Measurements from ENCODE around the gene MTG2. TPM values are rescaled to one million over a fixed set of nuclear protein-coding genes. Genes with fewer than 3 reads are reported as not detected.

Gene MTG2
- total and polyA plus RNA-seq, 4 donors: 13.0 to 28.0 (median 24.4) TPM

DNA sequence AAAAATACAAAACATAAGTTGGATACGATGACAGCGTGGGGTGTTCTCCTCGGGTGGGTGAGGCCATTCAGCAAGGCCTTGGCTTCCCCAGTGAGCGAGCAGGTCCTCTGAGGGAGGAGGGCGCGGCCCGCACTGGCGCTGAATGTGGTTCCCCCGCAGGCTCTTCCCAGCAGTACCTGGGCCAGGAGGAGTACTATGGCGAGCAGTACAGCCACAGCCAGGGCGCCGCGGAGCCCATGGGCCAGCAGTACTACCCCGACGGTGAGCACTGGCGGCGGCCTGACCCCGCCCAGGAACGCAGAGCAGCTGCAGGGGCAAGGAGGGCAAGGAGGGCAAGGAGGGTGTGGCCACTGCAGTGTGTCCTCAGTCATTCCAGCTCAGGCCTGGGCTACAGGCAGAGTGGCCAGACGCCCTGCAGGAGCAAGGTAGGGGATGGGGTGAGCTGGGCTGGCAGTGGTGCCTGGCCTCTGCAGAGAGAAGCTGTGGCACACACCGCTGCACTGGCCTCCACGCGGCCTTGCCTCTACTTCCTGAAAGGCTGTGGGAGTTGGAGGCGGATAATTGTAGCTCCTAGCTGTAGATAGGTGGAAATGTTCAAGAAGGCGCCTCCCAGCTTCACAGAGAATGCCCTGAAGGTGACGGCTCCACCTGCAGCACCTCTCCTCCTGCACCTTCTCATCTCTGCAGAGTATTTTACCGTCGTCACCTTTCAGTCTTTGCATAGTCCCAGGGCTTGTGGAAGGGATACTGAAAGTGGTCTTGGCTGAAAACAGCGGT, 18.7 kb upstream of the MTG2 start:
- no peak overlapping the region for H3K9ac ChIP-seq (ENCODE audit: low read depth in 1 of 2, low read length in 2 of 2)
- H3K27me3 ChIP-seq (ENCODE audit: control insufficient read depth in 4 of 4, insufficient read depth in 4 of 4, low read length in 3 of 4): no peaks in the 10 kb centered on the region
- no peaks in the 10 kb centered on the region for H3K9me3 ChIP-seq (ENCODE audit: control insufficient read depth in 4 of 4, low read length in 3 of 4)
- 95% methylated on average over 29 of the region's 29 CpGs for WGBS
- no peak for DNase-seq (ENCODE audit: low spot score)
- H3K27ac ChIP-seq (ENCODE audit: low read depth in 1 of 2, low read length in 2 of 2): no peak overlapping the region
- H3K4me3 ChIP-seq (ENCODE audit: low read depth in 1 of 3, low read length in 3 of 3): no peak overlapping the region
- H3K36me3 ChIP-seq (ENCODE audit: control insufficient read depth in 4 of 4, insufficient read depth in 3 of 4, low read depth in 1 of 4, low read length in 3 of 4): peaks cover 22 to 67% (median 28%) of the 10 kb centered on the region in 4 donors
- TF ChIP-seq, protein P1, sequence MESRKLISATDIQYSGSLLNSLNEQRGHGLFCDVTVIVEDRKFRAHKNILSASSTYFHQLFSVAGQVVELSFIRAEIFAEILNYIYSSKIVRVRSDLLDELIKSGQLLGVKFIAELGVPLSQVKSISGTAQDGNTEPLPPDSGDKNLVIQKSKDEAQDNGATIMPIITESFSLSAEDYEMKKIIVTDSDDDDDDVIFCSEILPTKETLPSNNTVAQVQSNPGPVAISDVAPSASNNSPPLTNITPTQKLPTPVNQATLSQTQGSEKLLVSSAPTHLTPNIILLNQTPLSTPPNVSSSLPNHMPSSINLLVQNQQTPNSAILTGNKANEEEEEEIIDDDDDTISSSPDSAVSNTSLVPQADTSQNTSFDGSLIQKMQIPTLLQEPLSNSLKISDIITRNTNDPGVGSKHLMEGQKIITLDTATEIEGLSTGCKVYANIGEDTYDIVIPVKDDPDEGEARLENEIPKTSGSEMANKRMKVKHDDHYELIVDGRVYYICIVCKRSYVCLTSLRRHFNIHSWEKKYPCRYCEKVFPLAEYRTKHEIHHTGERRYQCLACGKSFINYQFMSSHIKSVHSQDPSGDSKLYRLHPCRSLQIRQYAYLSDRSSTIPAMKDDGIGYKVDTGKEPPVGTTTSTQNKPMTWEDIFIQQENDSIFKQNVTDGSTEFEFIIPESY (IDR thresholded peaks at IDR 0.05): no peak
- TF ChIP-seq HNF4A (conservative IDR thresholded peaks at IDR 0.05): no peak
- TF ChIP-seq REST (IDR thresholded peaks at IDR 0.05): no peak
- no peak for TF ChIP-seq MAX (IDR thresholded peaks at IDR 0.05)
- no peak for TF ChIP-seq RAD21 (IDR thresholded peaks at IDR 0.05)
- TF ChIP-seq YY1 (IDR thresholded peaks at IDR 0.05): no peak
- TF ChIP-seq GABPA (IDR thresholded peaks at IDR 0.05 in 1 of 2, conservative IDR thresholded peaks at IDR 0.05 in 1 of 2): no peak
- TF ChIP-seq EGR1 (IDR thresholded peaks at IDR 0.05; ENCODE audit: low read depth in 2 of 2): no peak
- no peaks in the 10 kb centered on the region for H3K4me1 ChIP-seq (ENCODE audit: control insufficient read depth in 4 of 4, insufficient read depth in 4 of 4, low read length in 3 of 4)

DNA sequence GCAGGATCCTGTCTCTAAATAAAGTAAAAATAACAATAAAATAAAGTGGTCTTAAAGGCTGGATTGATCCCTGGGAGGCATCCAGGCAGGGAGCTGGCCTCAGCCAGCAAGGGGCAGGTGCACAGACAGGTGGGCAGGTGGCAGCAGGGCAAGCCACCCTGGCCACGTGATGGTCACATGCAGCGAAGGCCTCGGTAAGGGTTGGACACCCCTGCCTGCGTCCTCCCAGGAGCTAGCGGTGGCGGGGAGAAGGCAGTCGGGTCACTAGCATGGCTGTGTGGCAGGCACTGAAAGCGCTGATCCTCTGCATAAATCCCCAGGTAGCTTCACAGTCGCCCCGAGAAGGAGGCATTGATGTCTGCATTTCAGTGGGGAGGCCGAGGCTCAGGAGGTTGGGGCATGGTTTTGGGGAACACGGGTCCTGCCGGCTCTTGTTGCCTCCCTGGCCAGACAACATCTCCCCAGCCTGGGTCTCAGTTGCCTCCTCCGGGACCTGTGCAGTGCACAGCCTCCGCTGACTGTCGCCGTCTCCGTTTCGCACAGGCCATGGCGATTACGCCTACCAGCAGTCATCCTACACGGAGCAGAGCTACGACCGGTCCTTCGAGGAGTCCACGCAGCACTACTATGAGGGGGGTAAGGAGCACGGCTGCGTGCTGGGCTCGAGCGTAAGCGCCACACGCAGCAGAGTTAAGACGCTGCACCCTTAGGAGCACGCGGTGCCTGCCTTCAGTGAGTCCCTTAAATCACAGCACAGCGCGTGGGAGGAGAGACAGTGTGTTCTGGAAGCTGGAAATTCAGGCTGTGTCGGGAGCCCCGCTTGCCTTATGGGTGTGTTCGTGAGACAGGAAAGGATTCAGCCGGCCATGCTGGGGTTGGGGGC, 17.7 kb upstream of the MTG2 start:
- no peak for DNase-seq (ENCODE audit: low spot score)
- 97% methylated on average over 41 of the region's 41 CpGs for WGBS
- TF ChIP-seq YY1 (IDR thresholded peaks at IDR 0.05): no peak
- no peak for TF ChIP-seq FOXA1 (IDR thresholded peaks at IDR 0.05)
- no peak for TF ChIP-seq MAX (IDR thresholded peaks at IDR 0.05)
- no peak for TF ChIP-seq HNF4G (IDR thresholded peaks at IDR 0.05)
- TF ChIP-seq SP1 (IDR thresholded peaks at IDR 0.05): no peak
- no peak for TF ChIP-seq REST (IDR thresholded peaks at IDR 0.05)
- TF ChIP-seq RAD21 (IDR thresholded peaks at IDR 0.05): no peak
- TF ChIP-seq, protein P1 (IDR thresholded peaks at IDR 0.05): no peak

More for the DNA sequence above, 17.7 kb upstream of the MTG2 start:
- Histone ChIP-seq H3K27ac (ENCODE audit: low read depth in 1 of 2, low read length in 2 of 2) (no peak overlapping the region), H3K4me3 (ENCODE audit: low read depth in 1 of 3, low read length in 3 of 3) (no peak overlapping the region), H3K27me3 (ENCODE audit: control insufficient read depth in 4 of 4, insufficient read depth in 4 of 4, low read length in 3 of 4) (no peaks in the 10 kb centered on the region), H3K9me3 (ENCODE audit: control insufficient read depth in 4 of 4, low read length in 3 of 4) (no peaks in the 10 kb centered on the region), H3K4me1 (ENCODE audit: control insufficient read depth in 4 of 4, insufficient read depth in 4 of 4, low read length in 3 of 4) (no peaks in the 10 kb centered on the region), H3K9ac (ENCODE audit: low read depth in 1 of 2, low read length in 2 of 2) (no peak overlapping the region), H3K36me3 (ENCODE audit: control insufficient read depth in 4 of 4, insufficient read depth in 3 of 4, low read depth in 1 of 4, low read length in 3 of 4) (peaks cover 22 to 64% (median 28%) of the 10 kb centered on the region in 4 donors)

Data from liver (tissue), 9 donors.